ENCODE results near the gene GZMA. TPM values are rescaled to one million over a fixed set of nuclear protein-coding genes. Genes with fewer than 3 reads are reported as not detected.

GZMA gene
- total and polyA plus RNA-seq, 2 donors (not counting 1 experiment from before 2014, with no cell fraction given), result not detected

GRCh38 chr5:55108661-55109060, 6.2 kb downstream of the GZMA start:
- peak in 1 of 2 donors; percentile 16 for DNase-seq (ENCODE audit: low read depth in 2 of 2)
- no peaks in the 10 kb centered on the region for H3K4me1 ChIP-seq (ENCODE audit: control insufficient read depth, extremely low read depth, insufficient read depth, low read length)

GRCh38 chr5:55110217-55110616, 7.8 kb downstream of the GZMA start:
- no peak overlapping the region for H3K9ac ChIP-seq (ENCODE audit: insufficient read depth, low read length)
- DNase-seq (ENCODE audit: low read depth in 2 of 2), result no peak
- TF ChIP-seq EZH2 (IDR thresholded peaks at IDR 0.05; ENCODE audit: low read length, missing control alignments) (no peak), CTCF (conservative IDR thresholded peaks at IDR 0.05 in 1 of 2, IDR thresholded peaks at IDR 0.05 in 1 of 2; ENCODE audit: low read depth in 1 of 2, low read length in 2 of 2) (no peak)

More at GRCh38 chr5:55108661-55109060, 6.2 kb downstream of the GZMA start:
- Histone ChIP-seq H2AFZ (ENCODE audit: low read length) (no peak overlapping the region), H3K4me3 (replicated peaks in 1 of 4; ENCODE audit: control extremely low read depth in 1 of 4, insufficient read depth in 1 of 4, low read depth in 3 of 4, low read length in 4 of 4) (no peak overlapping the region), H3K4me2 (ENCODE audit: extremely low read depth, insufficient read depth, low read length) (no peak overlapping the region), H3K27me3 (ENCODE audit: control insufficient read depth, insufficient read depth, low read length) (no peaks in the 10 kb centered on the region), H3K9me3 (ENCODE audit: control insufficient read depth, insufficient read depth, low read depth, low read length) (no peaks in the 10 kb centered on the region), H3K9ac (ENCODE audit: insufficient read depth, low read length) (no peak overlapping the region), H3K27ac (ENCODE audit: insufficient read depth, low read length) (no peak overlapping the region), H3K36me3 (ENCODE audit: control insufficient read depth, insufficient read depth, low read length) (no peaks in the 10 kb centered on the region), H3K79me2 (ENCODE audit: control insufficient read depth, insufficient read depth, low read length) (no peaks in the 10 kb centered on the region), H4K20me1 (ENCODE audit: control insufficient read depth, extremely low read depth, insufficient read depth, low read length) (no peaks in the 10 kb centered on the region)
- no peak for TF ChIP-seq EZH2 (IDR thresholded peaks at IDR 0.05; ENCODE audit: low read length, missing control alignments)
- TF ChIP-seq CTCF (conservative IDR thresholded peaks at IDR 0.05 in 1 of 2, IDR thresholded peaks at IDR 0.05 in 1 of 2; ENCODE audit: low read depth in 1 of 2, low read length in 2 of 2), result no peak

GRCh38 chr5:55113327-55113726, 10.9 kb downstream of the GZMA start:
- Histone ChIP-seq H3K9ac (ENCODE audit: insufficient read depth, low read length) (no peak overlapping the region), H3K27ac (ENCODE audit: insufficient read depth, low read length) (no peak overlapping the region), H3K27me3 (ENCODE audit: control insufficient read depth, insufficient read depth, low read length) (peaks cover 5% of the 10 kb centered on the region), H3K36me3 (ENCODE audit: control insufficient read depth, insufficient read depth, low read length) (no peaks in the 10 kb centered on the region), H3K4me1 (ENCODE audit: control insufficient read depth, extremely low read depth, insufficient read depth, low read length) (no peaks in the 10 kb centered on the region), H3K79me2 (ENCODE audit: control insufficient read depth, insufficient read depth, low read length) (no peaks in the 10 kb centered on the region), H3K4me2 (ENCODE audit: extremely low read depth, insufficient read depth, low read length) (no peak overlapping the region), H4K20me1 (ENCODE audit: control insufficient read depth, extremely low read depth, insufficient read depth, low read length) (no peaks in the 10 kb centered on the region), H3K9me3 (ENCODE audit: control insufficient read depth, insufficient read depth, low read depth, low read length) (no peaks in the 10 kb centered on the region), H3K4me3 (replicated peaks in 1 of 4; ENCODE audit: control extremely low read depth in 1 of 4, insufficient read depth in 1 of 4, low read depth in 3 of 4, low read length in 4 of 4) (no peak overlapping the region), H2AFZ (ENCODE audit: low read length) (no peak overlapping the region)
- no peak for DNase-seq (ENCODE audit: low read depth in 2 of 2)
- no peak for TF ChIP-seq EZH2 (IDR thresholded peaks at IDR 0.05; ENCODE audit: low read length, missing control alignments)
- no peak for TF ChIP-seq CTCF (conservative IDR thresholded peaks at IDR 0.05 in 1 of 2, IDR thresholded peaks at IDR 0.05 in 1 of 2; ENCODE audit: low read depth in 1 of 2, low read length in 2 of 2)

More at GRCh38 chr5:55110217-55110616, 7.8 kb downstream of the GZMA start:
- no peak overlapping the region for H3K4me2 ChIP-seq (ENCODE audit: extremely low read depth, insufficient read depth, low read length)
- no peak overlapping the region for H3K4me3 ChIP-seq (replicated peaks in 1 of 4; ENCODE audit: control extremely low read depth in 1 of 4, insufficient read depth in 1 of 4, low read depth in 3 of 4, low read length in 4 of 4)
- H3K27me3 ChIP-seq (ENCODE audit: control insufficient read depth, insufficient read depth, low read length), result peaks cover 5% of the 10 kb centered on the region
- no peaks in the 10 kb centered on the region for H3K36me3 ChIP-seq (ENCODE audit: control insufficient read depth, insufficient read depth, low read length)
- H3K27ac ChIP-seq (ENCODE audit: insufficient read depth, low read length), result no peak overlapping the region
- H3K4me1 ChIP-seq (ENCODE audit: control insufficient read depth, extremely low read depth, insufficient read depth, low read length), result no peaks in the 10 kb centered on the region
- no peaks in the 10 kb centered on the region for H3K9me3 ChIP-seq (ENCODE audit: control insufficient read depth, insufficient read depth, low read depth, low read length)
- H4K20me1 ChIP-seq (ENCODE audit: control insufficient read depth, extremely low read depth, insufficient read depth, low read length), result no peaks in the 10 kb centered on the region
- no peak overlapping the region for H2AFZ ChIP-seq (ENCODE audit: low read length)
- no peaks in the 10 kb centered on the region for H3K79me2 ChIP-seq (ENCODE audit: control insufficient read depth, insufficient read depth, low read length)

Measured in fibroblast of lung (primary cell).